ENCODE results near the gene DPYSL4.
A peak's percentile ranks its signal among the peaks of the same experiment; 100 is the strongest.

DPYSL4 gene

GRCh38 chr10:132248455-132249225 lies 61.9 kb downstream of the DPYSL4 start:
- peak; percentile 68 for DNase-seq

GRCh38 chr10:132249226-132249724 lies 62.5 kb downstream of the DPYSL4 start:
- DNase-seq, result no peak

GRCh38 chr10:132249824-132250375 lies 63.2 kb downstream of the DPYSL4 start:
- DNase-seq, result no peak

- DNase-seq, result no peak
Observed at GRCh38 chr10:132250481-132251475, 64.0 kb downstream of the DPYSL4 start.

- no peak for DNase-seq
Observed at GRCh38 chr10:132251928-132252327, 65.2 kb downstream of the DPYSL4 start.

GRCh38 chr10:132252412-132252811 lies 65.7 kb downstream of the DPYSL4 start:
- DNase-seq, result no peak

- no peak for DNase-seq
Observed at GRCh38 chr10:132253092-132253687, 66.4 kb downstream of the DPYSL4 start.

- no peak for DNase-seq
Observed at GRCh38 chr10:132254841-132255240, 68.1 kb downstream of the DPYSL4 start.

Measured in activated CD4-positive, alpha-beta T cell treated with anti-CD3 and anti-CD28 coated beads, Interleukin-2, Interleukin-6, amounts not matched to agents 100 ng/mL and 50 ng/mL, durations not matched to agents 16 hours and 8 hours (primary cell).